ENCODE data around the gene F13B.
"Not testable (repeated sequence)": the region's sequence is repeated elsewhere in the genome, so short reads cannot be mapped to it uniquely, and the experiment has no call there.

Gene F13B, protein sequence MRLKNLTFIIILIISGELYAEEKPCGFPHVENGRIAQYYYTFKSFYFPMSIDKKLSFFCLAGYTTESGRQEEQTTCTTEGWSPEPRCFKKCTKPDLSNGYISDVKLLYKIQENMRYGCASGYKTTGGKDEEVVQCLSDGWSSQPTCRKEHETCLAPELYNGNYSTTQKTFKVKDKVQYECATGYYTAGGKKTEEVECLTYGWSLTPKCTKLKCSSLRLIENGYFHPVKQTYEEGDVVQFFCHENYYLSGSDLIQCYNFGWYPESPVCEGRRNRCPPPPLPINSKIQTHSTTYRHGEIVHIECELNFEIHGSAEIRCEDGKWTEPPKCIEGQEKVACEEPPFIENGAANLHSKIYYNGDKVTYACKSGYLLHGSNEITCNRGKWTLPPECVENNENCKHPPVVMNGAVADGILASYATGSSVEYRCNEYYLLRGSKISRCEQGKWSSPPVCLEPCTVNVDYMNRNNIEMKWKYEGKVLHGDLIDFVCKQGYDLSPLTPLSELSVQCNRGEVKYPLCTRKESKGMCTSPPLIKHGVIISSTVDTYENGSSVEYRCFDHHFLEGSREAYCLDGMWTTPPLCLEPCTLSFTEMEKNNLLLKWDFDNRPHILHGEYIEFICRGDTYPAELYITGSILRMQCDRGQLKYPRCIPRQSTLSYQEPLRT

DNA sequence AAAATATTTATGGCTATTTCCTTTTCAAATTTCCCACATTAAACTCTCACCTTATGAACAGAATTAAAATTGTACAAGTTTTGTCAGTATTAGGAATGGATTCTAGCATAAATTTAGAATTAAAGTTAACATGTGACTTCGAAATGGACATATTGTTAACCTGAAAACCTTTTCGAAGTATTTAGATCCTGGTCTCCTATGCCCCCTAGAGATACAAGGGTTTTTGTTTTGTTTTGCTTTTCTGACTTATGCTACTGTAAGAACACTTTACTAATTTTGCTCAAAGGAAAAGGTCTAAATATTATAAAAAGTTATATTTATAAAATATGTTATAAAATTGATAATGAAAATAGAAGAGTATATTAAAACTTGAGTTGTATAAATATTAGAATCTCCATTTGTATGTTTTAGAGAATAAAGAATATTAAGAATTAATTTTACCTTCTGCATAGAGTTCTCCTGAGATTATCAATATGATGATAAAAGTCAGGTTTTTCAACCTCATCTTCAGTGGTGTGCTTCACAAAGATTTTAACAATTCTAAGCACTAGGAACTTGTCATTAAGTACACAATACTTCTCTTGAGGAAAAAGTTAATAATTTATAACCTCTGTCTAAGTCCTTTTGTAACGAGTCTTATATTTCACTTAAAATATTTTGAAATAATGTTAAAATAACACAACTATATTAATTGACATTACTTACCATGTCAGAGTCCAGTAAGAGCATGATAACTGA, at the start of gene F13B:
F13B (minus strand) TSS at position 542 of the 738 bp plus-strand sequence; CDS start at position 505, 37 bp downstream.
- DNase-seq (ENCODE audit: low spot score) = no peak

DNA sequence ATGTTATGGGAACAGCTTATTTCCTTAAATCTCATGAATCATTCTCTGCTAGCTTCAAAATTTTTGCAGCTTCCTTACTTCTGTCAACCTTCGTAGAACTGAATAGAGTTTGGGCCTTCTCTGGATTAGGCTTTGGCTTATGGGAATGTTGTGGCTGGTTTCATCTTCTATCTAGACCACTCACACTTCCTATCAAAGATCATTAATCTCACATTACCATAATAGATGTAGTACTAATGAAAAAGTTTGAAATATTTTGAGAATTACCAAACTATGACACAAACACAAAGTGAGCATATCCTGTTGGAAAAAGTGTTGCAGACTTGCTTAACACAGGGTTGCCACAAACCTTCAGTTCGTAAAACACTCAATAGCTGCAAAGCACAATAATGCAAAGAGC, 49.1 kb upstream of the F13B start:
- no peak for DNase-seq (ENCODE audit: low spot score)

DNA sequence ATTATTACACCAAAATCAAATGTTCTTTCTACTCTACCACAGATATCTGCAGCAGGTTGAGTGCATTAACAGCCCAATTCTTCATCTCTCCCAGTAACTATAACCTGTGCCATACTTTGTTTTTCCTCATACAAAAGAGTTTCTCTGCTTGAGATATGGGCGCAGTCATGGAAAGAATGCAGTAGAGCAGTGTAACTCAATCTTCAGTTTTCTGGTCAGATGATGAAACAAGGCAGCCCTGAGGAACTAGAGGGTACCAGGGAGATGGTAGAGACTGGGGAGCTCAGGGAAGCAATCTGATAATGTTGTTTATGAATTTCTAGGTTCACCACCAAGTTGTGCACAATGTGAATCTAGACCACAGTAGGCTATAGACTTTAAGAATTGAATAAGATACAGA, 39.8 kb upstream of the F13B start:
- no peak for DNase-seq (ENCODE audit: low spot score)

DNA sequence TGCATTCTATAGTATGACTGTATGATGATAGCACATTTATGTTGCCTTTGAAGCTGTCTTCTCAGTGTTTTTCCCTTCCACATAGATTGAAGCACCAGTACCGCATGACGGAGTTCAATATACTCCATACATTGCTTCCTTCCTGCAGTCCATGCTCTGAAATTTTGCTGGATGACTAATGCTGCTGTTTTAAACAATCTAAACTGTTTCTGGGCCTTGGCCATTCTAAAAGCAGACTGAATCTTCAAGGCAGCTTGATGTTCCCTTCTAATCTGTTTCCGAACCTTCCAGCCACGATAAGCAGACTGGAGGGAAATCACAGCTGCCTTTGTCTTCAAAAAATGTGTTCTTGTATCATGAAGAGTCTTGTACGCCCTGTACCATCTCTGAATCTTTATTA, 36.2 kb upstream of the F13B start:
- DNase-seq (ENCODE audit: low spot score) = no peak

DNA sequence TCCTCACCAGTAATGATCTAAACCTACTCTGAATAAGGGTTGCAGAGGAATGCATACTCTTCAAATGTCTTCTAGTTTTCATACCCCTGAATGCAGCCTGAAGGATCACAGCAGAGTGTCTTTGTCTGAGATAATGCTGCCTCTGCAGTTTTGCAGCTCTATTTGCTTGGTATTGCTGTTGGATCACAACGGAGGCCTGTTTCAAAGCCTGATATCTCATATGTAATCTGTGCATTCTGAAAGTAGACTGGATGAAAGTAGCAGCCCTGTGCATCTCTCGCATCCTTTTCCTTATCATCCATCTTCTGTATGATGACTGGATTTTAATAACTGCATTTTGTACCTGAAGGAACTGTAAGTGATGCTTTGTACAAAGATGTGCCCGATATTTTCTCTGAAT, 34.9 kb upstream of the F13B start:
- DNase-seq (ENCODE audit: low spot score) = no peak

DNA sequence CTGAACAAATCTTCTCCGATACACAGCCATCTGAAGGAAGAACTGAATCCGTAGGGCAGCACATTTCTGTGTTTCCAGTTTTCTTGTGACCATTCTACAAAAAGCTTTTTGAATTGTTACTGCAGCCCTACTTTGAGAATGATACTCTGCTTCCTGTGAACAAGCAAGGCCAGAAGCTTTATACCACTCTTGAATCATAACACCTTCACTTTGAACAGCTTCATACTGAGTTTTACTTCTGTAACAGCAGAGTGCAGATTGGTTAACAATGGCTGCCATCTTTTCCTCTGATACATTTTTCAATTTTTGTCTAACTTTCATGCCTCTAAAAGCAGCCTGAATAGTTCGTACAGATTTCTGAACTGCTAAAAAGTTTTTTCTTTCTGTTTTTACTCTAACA, 33.6 kb upstream of the F13B start:
- DNase-seq (ENCODE audit: low spot score) = no peak

DNA sequence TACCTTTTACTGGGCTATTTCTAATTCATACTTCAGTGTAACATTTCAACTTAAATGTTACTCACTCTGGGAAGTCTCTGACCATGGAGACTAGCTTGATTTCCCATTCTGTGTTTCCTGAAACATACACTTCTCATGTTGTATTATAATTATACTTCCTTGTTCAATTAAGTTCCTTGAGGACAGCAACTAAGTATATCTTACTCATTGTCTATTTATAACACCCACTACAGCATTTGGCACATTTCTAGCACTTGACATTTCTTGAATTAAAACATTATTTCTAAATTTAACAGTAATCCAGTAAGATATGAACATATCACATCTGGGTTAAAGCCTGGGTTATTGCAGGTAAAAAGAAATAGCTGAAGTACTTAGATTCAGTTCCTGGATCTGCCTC, 32.4 kb upstream of the F13B start:
- DNase-seq (ENCODE audit: low spot score) = no peak

DNA sequence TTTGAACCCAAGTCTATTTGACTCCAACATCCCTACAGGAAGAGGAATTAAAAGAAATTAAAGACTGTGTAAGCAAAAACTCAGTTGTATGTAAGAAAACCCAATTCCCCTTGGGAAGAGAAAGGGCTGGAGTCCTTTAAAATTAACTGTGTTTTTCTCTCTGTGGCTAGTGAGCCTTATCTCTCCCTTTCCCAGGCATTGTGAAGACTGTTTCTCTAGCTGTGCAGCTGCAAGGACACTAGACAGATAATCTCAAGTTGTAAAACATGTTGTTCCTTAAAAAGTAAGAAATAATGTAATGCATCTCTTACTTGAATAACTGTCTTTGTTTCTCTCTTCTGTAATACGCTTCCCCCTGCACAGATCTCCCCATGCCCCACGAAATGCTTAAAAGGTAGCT, 29.9 kb upstream of the F13B start:
- not testable (repeated sequence) for DNase-seq (ENCODE audit: low spot score)

DNA sequence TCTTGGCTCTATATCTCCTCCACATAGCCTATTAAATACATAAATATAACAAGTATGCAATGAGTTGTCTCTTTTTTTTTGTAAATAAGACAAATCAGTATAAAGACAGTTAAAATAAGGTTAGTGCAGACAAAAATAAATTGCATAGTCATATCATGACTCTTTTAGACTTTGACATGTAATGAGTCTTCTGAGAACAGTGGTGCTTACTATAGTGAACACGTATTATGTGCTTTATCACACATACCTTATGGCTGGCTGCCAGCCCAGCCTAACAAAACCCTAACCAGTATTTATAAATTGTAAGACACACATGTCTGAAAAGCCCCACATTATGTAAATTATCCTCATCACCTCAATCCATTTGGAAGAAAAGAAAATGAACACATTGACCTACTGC, 29.1 kb upstream of the F13B start:
- no peak for DNase-seq (ENCODE audit: low spot score)

DNA sequence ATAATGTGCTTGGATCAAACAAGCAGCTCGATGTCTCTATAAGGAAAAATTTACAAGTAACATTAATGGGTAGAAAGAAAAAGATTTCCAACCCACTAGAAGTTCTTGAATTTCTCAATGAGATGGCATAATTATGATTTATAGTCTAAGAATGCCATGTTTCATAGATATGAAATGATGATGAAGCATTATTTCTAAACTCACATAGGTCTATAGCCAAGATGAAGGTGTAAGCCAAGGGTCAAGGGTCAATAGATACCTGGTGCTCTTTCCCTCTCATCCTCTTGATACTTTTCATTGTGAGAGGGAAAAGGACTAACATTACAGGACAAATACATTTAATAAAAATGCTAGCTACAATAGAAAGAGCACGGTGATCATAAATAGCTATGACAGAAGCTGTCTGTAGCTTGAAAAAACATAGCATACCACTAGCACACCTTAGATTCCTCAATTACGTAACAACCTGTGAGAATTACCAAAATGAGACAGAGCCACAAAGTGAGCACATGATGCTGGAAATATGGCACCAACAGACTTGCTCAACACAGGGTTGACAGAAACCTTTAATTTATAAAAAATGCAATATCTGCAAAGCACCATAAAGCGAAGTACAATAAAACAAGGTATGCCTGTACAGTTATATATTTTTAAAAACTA, 26.3 kb upstream of the F13B start:
- no peak for DNase-seq (ENCODE audit: low spot score)

DNA sequence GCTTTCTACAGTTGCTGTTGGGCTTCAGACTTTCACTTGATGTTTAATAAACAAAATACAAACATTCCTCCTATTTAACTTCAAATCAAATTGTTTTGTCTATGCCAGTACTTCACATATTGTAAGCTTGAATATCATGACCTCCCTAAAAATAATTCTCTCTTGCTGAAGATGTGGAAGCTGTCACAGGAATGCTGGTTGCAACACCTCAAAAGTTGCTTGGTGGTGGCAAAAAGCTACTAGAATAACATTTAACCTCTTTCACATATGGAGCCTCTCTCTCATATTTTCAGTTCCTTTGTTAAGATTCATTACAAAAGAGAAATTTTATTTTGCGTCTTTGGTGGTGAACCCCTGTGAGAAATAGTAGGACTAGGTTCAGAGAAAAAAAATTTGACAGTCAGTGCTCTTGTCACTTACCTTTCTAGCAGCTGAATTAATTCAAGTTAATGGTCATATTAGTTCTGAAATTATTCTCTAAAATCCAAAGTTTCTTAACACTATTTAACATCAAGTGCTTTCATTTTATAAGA, 25.5 kb upstream of the F13B start:
- no peak for DNase-seq (ENCODE audit: low spot score)

DNA sequence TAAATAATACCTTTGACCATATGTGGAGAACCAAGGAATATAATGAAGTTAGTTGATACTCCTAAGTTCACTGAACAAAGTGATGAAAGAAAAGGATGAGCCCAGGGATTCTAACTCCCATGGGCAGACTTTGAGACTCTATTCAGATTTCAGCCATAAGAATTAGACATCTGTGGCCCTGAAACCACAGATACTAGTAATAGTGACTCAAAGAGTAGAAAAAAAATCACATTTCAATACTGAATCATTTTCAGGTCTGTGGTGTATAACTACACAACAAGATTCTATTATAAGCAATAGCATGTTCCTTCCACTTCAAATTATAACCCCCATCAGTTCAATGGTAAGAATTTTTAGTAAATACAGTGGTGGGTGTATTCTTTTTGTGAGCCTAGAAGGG, 16.4 kb upstream of the F13B start:
- DNase-seq (ENCODE audit: low spot score) = no peak

DNA sequence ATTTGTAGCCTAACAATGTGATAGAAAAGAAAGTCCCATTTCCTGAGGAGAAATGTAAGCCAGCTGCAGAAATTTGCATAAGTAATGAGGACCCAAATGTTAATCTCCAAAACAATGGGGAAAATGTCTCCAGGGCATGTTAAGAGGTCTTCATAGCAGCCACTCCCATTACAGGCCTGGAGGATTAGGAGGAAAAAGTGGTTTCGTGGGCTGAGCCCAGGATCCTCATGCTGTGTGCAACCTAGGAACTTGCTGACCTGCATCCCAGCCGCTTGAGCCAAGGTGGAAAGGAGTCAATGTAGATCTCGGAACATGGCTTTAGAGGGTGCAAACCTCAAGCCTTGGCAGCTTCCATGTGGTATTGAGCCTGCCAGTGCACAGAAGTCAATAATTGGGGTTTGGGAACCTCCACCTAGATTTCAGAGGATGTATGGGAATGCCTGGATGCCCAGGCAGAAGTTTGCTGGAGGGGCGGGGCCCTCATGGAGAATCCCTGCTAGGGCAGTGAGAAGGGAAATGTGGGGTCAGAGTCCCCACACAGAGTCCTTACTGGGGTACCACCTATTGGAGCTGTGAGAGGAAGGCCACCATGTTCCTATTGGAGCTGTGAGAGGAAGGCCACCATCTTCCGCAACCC, 14.2 kb upstream of the F13B start:
- no peak for DNase-seq (ENCODE audit: low spot score)

DNA sequence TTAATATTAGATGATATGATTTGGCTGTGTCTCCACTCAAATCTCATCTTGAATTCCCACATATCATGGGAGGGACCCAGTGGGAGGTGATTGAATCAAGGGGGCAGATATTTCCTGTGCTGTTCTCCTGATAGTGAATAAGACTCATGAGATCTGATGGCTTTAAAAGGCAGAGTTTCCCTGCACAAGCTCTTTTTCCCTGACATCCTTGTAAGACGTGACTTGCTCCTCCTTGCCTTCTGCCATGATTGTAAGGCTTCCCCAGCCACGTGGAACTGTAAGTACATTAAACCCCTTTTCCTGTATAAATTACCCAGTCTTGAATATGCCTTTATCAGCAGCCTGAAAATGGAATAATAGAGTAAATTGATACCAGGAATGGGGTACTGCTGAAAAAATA, 13.3 kb upstream of the F13B start:
- DNase-seq (ENCODE audit: low spot score) = no peak

DNA sequence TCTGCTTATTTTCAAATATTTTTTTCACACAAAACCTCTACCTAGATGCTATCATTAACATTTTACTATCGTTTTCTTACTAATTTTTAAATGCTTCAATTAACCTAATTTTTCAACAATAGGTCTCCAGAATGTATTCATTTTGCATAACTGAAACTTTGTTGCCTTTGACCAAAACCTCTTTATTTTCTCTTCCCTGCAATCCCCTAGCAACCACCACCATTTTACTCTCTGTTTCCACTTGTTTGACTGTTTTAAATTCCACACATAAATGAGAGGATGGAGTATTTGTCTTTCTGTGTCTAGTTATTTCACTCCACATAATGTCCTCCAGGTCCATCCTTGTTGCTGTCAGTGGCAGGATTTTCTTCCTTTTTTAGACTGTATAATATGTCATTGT, 9.5 kb upstream of the F13B start:
- no peak for DNase-seq (ENCODE audit: low spot score)

DNA sequence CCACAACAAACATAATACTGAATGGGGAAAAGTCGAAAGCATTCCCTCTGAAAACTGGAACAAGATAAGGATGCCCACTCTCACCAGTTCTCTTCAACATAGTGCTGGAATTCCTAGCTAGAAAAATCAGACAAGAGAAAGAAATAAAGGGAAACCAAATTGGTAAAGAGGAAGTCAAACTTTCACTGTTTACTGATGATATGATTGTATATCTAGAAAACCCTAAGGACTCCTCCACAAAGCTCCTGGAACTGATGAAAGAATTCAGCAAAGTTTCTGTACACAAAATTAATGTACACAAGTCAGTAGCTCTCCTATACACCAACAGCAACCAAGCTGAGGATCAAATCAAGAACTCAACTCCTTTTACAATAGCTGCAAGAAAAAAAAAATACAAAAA, 6.9 kb upstream of the F13B start:
- DNase-seq (ENCODE audit: low spot score) = no peak

DNA sequence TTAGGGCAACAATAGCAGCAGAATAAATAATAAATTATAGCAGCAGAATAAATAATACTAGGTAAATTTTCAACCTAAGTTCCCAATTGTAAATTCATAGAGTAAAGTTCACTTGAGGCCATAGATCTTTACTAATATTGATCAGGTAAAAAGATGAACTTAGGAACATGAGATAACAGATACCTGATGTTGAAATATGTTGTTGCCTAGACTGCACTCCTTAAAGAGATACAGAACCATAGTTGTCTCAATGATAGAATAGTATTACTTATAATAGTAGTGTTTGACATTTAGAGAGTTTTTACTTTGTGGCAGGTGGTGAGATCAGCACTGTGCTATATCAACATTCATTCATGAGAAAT, 378 bp upstream of the F13B start:
- DNase-seq (ENCODE audit: low spot score) = no peak

DNA sequence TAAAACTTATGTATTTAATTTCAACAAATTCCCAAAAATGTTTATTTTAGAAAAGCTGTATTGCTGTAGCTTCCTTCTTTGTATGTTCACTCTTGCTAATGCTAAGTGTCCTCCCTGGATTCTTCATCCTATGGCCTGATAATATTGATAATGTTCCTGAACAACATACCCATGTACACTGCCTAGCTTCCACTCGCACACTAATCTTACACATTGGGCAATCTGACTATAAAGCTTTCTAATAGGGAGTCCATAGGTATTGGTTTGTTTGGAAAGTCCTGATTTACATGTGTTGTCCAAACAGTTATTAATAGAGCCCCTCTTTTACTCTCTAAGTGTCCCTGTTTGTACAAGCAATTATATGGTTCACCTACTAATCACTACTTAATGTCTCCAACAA, 783 bp downstream of the F13B start:
- DNase-seq (ENCODE audit: low spot score) = no peak

DNA sequence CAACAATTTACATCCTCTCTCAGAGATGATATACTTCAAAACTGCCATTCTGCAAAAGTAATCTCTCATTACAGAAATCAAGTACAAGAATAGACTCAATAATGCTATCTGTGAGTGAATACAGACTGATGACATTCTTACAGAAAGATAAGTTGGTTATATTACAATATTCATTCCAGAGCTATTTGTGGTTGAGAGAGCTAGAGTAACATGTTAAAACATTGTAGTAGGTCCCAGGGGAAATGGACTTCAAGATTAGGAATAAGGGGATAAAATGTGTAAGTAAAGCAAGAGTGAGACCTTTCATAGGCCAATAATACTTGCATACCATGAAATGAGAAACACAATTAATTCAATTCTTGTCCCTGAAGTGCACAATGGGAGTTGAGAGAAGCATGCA, 1.5 kb downstream of the F13B start:
- no peak for DNase-seq (ENCODE audit: low spot score)

DNA sequence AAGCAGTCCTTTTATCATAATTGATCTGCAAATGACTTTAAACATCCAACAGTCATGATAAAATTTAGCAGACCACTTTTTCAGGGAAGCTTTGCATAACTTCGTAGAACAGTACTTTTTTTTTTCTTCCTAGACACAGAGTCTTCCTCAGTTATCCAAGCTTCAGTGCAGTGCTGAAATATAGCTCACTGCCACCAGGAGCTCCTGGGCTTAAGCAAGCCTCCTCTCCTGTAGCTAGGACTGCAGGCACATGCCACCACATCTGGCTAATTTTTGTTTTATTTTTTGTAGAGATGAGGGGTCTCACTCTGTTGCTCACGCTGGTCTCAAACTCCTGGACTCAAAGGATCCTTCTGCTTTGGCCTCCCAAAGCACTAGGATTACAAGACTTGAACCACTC, 3.8 kb downstream of the F13B start:
- DNase-seq (ENCODE audit: low spot score) = no peak

DNA sequence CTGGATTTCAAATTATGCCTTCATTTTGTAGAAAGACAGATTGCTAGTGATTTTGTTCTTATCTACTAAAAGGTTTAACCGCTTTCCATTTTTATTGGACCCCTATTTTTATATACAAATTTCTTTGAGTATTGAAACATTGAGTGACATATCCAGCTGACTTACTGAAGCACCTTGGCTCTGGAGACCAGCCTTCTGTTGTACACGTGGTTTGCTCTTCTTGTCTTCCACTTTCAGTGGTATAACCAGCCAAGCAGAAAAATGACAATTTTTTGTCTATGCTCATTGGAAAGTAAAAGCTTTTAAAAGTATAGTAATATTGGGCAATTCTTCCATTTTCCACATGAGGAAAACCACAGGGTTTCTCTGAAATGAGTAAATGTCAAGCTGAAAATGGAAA, 4.4 kb downstream of the F13B start:
- DNase-seq (ENCODE audit: low spot score) = no peak

DNA sequence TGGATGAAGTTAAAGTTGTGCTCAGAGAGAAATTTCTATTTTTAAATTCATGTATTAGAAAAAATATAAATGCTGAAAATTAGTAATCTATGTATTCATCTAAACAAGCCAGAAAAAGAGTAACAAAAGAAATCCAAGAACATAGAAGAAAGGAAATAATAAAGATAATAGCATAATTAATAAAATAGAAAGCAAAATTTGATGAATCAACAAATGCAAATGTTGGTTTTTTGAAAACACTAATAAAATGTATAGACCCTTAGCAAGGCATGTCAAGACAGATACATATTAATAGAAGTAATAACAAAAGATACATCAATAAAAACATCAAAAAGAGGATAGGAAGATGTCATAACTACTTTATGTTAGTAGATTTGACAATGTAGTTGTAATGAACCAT, 18.0 kb downstream of the F13B start:
- no peak for DNase-seq (ENCODE audit: low spot score)
